Activated CD8-positive, alpha-beta memory T cell treated with anti-CD3 and anti-CD28 coated beads, Interleukin-2, amount 50 U/mL, for 4 hours (primary cell): ENCODE measurements around the gene CDH2.

Experiments used
- DNase-seq: peaks from one replicate; pipeline ENCODE4 v3.0.0-alpha.2; 2020

CDH2 gene

DNA sequence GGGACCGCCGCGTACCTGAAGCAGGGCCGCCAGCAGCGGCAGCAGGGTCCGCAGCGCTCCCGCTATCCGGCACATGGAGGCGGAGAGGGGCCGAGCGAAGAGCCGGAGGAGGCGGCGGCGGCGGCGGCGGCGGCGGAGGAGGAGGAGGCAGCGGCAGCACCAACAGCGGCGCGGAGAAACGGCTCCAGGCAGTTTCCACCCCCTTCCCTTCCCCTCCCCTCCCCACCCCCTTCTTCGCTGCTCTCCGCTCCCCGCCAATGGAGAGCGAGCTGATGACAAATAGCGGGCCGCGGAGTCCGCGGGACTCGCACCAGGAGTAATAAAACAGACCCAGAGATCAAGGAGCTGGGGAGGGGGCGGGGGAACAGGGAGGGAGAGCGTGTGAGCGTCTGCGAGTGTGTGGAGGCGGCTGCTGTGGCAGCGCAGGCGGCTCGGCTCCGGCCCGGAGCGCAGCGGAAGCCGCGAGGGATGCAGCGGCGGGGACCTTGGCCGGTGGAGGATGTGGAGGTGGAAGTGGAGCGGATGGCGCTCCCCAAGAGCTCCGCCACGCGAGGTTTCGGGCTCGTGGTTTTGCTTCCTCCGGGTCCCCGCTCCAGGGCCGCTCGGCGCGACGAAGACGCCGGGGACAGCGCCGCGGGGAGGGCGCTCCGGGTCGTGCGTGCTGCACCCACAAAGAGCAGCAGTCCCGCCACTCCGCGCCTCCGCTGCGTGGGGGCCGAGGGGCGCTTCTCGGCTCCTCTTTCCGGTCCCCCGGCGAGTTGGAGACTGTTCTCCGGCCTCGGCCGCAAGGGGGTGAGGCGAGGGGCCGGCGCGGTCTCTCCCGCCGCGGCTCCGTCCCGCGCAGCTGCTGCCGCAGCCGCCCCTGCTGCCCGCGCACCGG is at the start of gene CDH2:
CDH2 (minus strand) TSS at position 183 of the 880 bp plus-strand sequence; CDS start at position 75, 108 bp downstream.
- no peak for DNase-seq

DNA sequence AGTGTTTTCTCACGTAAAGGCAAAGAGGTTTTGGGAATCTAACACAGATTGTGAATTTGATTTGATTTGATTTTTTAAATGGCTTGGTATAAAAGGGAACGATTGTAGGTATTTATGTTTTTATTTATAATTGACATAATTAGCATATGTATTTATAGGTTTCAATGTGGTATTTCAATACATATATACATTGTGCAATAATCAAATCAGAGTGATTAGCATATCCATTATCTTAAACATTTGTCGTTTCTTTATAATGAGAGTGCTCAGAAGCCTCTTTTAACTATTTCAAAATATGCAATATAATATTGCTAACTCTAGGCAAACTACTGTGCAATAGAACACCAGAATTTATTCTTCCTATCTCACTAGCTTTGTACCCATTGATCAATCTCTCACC is 35.1 kb upstream of the CDH2 start:
- DNase-seq = no peak

DNA sequence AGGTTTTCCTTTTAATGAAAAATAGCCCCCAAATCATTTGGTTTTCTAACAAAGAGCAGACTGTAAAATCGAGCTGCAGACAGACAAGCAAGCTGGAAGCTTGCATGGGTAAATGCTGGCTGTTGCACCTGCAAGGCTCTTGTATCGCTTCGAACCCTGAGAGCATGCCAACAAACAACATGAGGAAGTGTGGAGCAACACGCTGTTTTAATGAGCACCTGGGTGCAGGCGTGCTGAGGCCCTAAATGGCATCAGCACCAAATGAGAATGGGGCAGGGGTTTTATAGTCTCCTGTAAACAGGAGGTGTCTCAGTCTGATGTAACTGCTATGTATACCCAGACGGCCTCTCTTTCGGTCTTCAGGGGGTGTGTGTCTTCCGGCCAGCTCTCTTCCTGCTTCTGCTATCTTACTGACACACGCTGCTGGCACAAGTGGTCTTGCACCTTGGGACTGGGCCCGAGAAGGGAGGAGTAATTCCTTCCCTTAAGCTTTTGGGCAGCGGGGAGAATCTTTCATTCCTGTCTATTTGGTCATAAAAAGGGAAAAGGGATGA is 31.9 kb upstream of the CDH2 start:
- DNase-seq = no peak

DNA sequence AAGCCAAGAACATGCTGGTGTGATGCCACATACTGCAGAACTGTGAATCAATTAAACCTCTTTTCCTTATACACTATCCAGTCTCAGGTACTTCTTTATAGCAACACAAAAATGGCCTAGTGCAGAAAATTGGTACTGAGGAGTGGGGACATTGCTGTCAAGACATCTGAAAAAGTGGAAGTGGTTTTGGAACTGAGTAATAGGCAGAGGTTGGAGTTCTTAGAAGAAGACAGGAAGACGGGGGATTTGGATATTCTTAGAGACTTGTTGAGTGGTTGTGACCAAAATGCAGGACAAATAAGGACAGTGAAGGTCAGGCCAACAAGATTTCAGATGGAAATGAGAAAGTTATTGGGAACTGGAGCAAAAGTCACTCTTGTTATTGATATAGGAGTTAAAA is 31.3 kb upstream of the CDH2 start:
- no peak for DNase-seq

DNA sequence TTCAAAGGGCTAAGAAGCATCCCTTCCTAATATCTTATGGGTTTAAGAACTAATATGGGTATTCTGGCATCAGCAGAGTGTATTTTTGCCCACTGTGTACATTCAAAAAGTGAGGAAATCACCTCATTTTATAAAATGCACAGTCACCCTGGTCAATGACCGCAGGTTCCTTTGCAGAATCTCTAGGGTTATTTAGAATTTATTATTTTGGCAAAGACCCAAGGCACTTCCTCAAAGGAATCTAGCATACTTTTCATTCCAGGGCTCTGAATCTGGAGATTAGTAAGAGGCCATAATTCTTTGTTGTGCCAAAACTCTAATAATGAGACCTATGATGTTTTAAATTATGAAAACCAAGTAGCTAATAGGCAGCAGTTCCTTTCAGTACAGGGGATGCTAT is 27.2 kb upstream of the CDH2 start:
- no peak for DNase-seq

DNA sequence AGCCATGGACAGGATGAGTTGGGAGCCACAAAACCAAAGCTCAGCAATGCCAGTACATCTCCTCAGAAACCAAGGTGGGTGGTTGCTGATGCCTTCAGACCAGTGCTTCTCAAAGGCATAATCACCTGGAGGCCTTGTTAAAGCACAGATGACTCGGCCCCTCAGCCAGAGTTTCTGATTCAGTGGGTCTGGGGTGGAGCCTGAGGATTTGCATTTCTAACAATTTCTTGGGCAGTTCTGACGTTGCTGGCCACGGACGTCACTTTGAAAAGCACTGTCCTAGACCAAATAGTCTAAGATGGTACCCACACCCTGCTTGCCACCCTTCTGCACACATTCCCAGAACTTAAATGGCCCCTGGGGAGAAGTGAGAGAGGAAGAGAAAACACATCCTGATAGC is 24.1 kb upstream of the CDH2 start:
- no peak for DNase-seq

DNA sequence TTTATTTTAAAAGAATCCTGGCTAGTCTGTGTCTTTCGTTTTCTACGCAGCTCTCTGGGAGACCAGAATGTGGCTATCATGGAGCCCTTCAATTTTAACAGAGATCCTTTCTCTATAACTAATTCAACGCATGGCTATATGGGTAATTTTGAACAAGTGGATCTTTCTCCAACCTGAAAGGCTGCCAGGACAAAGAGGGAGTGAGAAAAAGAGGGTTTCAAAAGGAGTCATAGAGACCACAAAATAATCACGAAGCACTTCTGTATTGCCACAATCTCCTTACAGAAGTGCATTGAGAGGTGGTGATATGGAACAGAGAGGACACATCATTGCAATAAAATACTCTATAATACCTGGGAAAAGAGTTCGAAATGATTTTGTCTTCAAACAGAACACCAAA is 21.7 kb upstream of the CDH2 start:
- no peak for DNase-seq

DNA sequence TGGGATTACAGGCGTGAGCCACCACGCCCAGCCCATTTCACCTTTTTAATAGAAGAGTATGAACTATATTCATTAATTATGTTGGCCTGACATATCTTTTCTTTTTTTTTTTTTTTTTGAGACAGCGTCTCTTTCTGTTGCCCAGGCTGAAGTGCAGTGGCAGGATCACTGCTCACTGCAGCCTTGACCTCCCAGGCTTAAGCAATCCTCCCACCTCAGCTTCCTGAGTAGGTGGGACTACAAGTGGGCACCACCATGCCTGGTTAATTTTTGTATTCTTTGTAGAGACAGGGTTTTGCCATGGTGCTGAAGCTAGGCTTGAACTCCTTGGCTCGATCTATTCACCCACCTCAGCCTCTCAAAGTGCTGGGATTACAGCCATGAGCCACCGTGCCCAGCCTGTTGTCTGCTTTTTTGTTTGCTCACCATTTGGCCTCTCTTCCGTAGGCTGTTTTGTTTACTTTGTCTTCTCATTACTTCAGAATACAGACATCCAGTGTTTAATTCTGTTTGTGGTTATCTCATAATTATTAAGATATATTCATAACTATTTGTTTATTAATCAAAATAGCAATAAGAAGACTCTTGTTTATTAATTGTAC is 16.3 kb upstream of the CDH2 start:
- no peak for DNase-seq

DNA sequence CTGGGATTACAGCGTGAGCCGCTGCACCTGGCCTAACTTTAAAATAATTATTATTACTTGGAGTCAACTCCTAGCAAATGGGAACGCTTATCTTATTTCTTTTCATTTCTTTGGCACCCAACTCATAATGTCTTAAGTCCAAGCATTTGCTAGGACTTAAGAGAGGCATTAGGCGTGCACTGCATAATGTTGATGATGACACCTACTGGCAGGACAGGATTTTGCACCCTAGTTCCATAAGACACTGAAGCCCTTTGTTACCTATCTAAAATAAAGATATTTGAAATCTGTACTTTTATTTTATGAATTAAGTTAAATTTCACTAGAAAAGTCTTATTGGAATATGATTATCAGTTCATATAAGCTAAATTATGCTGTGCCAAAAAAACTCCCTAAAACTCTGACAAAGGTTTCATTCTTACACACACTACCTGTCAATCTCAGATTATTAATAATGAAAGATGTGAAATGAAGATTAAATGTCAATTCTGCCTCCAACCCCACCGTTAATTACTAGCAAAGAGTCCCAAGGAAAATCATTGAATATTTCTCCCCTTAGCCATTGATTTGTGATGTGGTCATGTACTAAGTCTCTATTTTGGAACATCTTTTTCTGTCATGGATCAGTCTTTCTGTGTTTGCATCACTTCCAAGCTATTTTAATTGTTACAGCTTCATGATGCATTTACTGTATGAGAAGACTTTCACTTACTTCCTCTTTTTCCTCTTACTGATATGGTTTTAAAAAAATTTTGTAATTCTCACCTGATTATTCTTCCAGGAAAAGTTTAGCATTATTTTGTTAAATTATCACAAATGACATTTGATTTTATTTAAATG is 12.7 kb upstream of the CDH2 start:
- DNase-seq = no peak

DNA sequence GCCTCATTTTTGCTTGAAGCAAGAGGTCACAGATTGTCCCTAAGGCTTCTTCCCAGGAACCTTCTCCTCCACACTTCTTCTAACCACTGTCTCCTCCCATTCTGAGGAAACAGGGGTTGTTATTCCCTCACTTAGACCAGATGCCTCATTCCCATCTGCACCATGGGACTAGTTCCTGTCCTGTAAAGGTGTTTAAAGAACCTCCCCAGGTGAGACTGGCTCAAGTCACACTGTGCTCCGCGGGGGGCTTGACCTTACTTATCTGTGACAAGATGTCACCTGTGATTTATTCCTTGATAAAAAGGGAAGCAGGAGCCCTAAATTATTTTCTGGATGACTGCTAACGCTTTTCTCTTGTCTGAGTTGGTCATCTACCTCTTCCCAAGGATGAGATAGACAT is 8.2 kb upstream of the CDH2 start:
- no peak for DNase-seq

DNA sequence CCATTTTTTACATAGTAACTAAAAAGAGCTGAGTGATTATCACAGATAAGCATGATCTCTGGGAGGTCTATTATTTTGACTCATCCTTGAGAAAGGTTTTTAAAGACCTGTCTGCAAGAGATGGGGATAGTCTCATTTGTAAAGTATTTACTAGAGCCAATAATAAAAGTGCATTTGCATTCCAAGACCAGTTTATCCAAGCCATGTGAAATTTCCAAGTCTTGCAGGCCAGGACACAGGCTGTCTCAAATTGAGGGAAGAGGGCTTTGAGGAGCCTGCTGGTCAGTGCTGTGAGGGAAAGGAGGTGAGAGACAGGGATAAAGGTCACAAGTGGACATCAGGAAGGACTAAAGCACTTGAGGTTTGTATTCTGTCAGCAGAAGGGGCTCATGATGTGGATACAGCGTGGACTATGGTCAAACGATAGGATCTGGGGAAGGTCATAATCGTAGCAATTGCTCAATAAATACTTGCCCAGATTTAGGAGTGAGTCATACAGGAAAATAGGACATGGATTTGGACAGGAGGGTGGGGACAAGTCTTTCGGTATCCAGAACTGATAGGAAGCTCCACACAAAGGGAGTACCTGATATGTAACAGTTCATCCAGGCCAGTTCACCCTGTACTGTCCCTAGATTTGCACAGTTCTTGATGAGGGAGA is 6.6 kb upstream of the CDH2 start:
- no peak for DNase-seq

DNA sequence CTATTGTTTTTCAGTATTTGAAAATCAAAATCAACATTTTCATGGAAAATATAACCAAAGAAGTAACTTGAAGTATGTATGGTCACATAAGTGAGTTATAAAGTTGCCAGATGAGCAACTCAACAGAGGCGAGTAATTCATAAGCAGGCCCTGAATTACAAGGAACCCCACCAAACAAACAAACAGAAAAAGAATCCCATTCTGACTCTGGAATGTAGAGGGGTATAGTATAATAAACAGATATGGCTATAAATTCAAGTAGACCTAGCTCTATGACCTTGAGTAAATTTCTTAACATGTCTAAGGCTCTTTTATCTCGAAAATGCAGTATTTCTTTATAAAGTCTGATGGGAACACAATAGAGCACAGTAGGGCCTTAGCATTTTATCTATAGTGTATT is 4.7 kb upstream of the CDH2 start:
- DNase-seq = no peak

DNA sequence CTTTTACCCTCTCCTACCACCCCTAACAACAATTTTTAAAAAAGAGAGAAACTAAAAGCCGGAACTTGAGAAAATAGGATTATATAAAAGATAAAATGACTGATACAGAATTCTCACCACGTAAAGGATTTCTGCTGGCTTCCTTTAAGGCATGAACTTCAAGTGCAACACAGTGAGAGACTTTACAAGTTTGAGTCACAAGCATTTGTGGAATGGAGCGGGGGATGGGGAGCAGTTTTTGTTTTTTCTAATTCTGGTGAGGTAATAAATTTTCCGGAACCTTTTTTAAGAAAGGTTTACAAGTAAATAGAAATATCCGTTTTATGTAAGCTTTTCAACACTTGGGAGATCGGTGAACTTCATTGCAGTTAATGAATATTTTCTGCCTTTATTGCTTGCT is 1.8 kb upstream of the CDH2 start:
- DNase-seq = no peak

DNA sequence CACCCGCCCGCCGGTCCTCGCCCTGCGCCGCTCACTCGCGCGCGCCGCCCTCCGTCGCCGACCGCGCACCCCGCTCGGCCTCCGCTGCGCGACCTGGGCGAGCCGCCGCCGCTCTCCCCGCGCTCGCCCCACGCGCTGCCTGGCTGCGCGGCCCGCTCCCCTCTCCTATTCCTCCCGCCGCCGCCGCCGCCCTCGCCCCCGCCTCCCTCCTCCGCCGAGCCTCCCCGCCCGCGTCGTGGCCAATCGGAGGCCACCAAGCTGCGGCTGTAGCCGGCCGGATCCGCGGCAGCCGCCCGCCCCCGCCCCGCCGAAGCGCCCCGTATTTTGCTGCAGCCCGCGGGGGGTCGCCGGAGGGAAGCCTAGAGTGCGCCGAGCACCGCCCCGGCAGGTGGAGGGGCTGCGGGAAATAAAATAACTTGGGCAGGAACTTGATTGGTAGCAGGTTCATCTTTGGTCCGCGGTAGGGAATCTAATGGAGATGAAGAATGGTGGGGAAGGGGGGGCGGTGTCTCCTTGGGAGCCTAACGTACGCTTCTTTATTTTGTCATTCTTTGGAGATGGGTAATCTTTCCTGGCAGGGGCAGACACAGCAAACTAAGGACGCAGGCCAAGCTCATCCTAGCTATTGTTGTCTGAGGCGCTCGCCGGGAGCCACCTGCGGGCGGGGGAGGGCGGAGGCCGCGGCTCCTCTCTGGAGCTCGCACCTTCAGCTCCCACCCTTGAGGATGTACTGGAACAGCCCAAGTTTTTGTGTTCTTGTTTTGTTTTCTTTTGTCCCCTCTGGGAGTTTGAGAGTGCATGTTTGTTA is 1.1 kb upstream of the CDH2 start:
- no peak for DNase-seq

DNA sequence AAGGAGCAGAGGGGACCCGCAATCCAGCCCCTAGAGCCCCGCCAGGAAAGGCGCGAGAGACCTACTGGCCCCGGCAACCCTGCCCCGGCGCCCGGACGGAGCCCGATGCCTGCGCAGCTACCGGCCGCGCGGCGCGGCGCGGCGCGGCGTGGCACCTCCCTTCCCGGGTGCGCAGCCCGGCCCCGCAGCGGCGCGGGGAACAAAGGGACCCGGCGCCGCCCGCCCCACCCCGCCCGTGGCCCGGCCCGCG is 307 bp downstream of the CDH2 start:
- DNase-seq = no peak

DNA sequence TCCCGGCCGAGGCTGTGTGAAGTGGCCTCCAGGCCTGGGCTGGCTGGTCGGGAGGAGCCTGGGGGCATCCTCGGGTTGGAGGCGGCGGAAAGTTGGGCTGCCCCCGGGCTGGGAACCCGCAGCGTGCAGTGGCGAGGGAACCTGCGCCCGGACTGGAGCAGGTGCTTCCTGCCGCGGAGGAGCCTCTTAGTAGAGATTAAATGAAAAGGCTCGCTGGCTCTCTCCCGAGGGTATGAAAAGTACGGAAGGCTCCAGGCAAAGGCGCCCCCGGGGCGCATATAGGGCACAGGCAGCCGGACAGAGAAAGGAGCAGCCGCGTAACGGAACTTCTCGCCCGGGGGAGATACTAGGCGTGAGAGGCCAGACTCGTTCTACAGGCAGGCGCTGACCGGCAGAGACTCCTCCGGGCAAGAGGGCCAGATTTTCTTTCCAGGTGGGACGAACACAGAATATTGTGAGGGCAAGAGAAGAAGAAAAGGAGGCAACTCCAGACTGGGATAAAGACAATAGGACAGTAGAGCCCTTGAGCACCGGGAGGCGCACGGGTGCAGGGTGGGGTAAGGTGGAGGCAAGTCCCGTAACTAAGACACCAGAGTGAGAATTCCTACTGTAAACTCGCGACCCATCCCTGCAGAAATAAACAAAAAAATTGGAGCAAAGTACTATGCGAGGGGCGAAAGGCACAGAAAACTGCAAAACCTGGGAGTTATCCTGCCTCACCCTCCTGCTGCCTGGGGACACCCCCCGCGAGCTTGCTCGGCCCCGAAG is 816 bp downstream of the CDH2 start:
- DNase-seq = no peak

DNA sequence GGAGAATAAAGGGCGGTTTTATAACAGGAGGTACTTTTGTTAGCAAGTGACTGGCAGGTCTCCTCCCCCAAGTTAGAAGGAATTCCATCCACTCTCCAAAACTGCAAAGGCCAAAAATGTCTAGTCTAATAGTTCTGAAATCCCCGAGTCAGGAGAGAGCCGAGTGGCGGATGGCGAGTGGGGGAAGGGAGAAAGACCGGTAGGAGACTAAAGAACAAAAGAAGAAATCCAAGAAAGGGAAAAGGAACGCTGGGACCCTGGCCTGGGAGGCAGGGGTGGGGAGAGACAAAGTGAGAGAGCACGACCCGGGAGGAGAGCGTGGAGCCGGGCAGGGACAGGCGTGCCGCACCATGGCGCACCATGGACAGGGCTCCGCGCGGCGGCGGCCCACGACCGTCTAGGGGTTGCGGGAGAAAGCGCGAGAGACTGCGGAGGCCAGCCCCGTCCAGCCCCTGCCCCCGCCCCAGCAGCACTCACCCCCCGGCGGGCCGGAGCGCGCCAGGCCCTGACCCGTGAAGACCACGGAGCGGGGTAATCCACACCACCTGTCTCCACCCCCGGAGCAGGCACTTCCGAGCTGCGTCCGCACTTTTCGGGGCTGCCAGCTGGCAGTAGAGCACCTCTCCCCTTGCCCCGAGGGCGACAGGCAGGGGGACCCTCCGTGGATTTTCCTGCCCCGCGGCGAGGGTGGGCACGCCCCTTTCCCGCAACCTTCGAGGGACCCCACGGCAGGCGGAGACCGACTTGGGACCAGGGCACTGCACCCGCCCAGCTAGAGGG is 1.6 kb downstream of the CDH2 start:
- no peak for DNase-seq

DNA sequence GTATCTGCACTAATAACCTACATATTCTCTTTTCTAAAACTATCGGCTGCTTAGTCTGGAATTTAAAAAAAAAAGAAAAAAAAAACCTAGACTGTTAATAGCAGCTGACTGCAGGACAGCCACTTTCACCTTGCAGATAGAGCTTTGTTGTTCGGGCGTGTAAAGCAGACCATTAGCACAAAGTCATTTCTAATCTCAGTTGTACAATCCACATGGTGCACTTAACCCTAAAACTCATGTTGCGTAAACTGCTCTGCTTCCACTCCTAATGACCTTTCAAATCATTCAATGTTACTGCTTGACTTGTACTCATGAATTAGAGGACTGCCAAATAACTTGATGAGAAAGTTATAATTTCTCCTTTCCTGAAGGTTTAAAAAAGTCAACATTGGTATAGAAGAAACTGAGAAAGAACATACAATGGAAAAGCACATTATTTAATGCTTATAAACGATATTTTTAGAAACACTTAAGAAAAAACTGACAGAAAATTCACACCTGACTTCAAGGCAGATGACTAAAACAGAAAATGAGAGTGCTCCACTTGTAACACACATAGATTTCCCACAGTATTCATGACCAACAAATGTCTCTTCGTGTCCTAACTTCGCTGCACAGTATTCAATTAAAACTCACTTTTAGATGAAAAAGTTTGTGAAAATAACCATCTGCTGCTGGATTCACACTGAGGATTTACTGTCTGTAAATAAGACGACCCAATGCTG is 2.6 kb downstream of the CDH2 start:
- DNase-seq = no peak

DNA sequence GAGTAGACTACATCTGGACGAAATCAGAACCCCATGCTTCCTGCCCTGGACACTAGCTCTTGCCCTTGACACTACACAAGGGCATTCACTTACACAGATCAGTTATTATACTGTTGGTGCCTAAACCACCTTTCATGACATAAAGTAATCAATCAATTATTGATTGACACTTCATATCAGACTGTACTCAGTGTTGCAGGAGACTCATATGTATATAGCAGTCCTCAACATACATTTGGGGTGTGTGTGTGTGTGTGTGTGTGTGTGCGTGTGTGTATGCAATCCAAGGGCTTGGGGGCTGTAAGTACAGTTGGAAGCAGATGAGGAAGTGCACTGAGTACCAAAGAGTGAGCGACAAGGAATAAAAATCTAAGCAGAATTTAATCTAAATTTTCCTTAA is 5.1 kb downstream of the CDH2 start:
- DNase-seq = no peak

DNA sequence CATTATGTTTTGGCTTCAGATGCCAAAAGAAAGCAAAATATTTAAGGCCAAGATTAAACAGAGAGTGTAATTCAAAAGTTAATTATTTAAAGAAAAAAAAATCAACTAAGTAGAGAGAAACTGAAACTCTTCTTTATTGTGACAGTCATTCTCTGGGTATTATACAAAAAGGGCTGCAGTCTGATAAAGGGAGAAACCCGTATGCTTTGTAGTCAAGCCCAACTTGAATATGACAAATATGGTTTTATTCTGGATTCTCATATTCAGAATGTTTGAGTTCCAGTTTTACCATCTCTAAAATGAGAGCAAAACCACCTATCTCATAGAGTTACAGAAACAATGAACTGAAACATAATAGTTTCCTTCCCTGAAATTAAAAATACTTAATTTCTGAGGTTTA is 8.2 kb downstream of the CDH2 start:
- DNase-seq = no peak
